ENCODE data around the gene EGLN2.
"Not testable (repeated sequence)": the region's sequence is repeated elsewhere in the genome, so short reads cannot be mapped to it uniquely, and the experiment has no call there.

Gene EGLN2

DNA sequence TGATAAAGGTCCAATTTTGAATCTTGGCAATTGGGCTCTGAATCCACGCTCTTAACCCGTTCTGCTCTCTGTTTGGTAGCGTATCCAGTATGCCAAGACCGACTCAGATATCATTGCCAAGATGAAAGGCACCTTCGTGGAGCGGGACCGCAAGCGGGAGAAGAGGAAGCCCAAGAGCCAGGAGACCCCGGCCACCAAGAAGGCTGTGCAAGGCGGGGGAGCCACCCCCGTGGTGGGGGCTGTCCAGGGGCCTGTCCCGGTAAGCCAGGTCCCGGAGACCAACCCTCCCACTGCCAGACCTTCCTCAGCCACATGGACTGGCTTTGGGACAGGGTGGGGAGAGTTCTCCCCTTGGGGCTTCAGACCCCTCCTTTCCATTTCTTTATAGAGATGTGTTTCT is 39.6 kb upstream of the EGLN2 start:
- DNase-seq (ENCODE audit: low spot score) (no peak), ATAC-seq (ENCODE audit: low read depth) (no peak)
- Histone ChIP-seq H3K27ac (ENCODE audit: poor library complexity, severe bottlenecking) (no peak overlapping the region), H3K9me3 (ENCODE audit: severe bottlenecking) (no peaks in the 10 kb centered on the region), H3K27me3 (ENCODE audit: insufficient read depth, poor library complexity, severe bottlenecking) (no peaks in the 10 kb centered on the region), H3K36me3 (ENCODE audit: low read depth) (peaks cover 98% of the 10 kb centered on the region), H3K4me3 (ENCODE audit: severe bottlenecking) (no peak overlapping the region), H3K4me1 (ENCODE audit: insufficient read depth, poor library complexity, severe bottlenecking) (peaks cover 13% of the 10 kb centered on the region)
- TF ChIP-seq, protein P1, sequence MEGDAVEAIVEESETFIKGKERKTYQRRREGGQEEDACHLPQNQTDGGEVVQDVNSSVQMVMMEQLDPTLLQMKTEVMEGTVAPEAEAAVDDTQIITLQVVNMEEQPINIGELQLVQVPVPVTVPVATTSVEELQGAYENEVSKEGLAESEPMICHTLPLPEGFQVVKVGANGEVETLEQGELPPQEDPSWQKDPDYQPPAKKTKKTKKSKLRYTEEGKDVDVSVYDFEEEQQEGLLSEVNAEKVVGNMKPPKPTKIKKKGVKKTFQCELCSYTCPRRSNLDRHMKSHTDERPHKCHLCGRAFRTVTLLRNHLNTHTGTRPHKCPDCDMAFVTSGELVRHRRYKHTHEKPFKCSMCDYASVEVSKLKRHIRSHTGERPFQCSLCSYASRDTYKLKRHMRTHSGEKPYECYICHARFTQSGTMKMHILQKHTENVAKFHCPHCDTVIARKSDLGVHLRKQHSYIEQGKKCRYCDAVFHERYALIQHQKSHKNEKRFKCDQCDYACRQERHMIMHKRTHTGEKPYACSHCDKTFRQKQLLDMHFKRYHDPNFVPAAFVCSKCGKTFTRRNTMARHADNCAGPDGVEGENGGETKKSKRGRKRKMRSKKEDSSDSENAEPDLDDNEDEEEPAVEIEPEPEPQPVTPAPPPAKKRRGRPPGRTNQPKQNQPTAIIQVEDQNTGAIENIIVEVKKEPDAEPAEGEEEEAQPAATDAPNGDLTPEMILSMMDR (IDR thresholded peaks at IDR 0.05; ENCODE audit: poor library complexity, severe bottlenecking) = no peak

DNA sequence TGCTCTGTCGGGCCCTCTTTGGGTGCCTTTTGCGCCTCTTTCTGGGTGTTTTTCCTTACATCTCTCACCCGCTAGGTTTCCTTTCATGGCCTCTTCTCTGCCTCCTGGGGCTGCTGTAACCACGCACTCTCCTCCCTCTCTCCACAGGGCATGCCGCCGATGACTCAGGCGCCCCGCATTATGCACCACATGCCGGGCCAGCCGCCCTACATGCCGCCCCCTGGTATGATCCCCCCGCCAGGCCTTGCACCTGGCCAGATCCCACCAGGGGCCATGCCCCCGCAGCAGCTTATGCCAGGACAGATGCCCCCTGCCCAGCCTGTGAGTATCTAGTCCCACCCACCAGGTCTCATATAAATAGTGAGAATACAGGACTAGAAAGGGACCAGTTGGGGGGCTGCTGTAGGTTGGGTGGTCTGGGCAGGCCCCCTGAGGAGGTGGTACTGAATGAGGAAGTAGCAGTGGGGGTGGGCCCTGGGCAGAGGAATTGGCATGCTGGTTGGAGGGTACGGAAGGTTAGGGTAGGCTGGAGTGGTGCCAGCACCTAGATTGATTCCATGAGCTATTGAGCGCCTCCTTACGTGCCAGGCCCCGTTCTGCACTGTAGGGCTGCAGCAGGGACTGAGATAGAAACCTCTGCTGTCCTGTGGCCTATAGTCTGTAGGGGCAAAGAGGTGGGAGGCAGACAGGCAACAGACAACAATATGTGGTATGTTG is 36.1 kb upstream of the EGLN2 start:
- TF ChIP-seq, protein P1 (IDR thresholded peaks at IDR 0.05; ENCODE audit: poor library complexity, severe bottlenecking) = no peak
- Histone ChIP-seq H3K9me3 (ENCODE audit: severe bottlenecking) (no peaks in the 10 kb centered on the region), H3K27ac (ENCODE audit: poor library complexity, severe bottlenecking) (no peak overlapping the region), H3K36me3 (ENCODE audit: low read depth) (peaks cover 83% of the 10 kb centered on the region), H3K4me3 (ENCODE audit: severe bottlenecking) (no peak overlapping the region), H3K27me3 (ENCODE audit: insufficient read depth, poor library complexity, severe bottlenecking) (no peaks in the 10 kb centered on the region), H3K4me1 (ENCODE audit: insufficient read depth, poor library complexity, severe bottlenecking) (no peaks in the 10 kb centered on the region)
- ATAC-seq (ENCODE audit: low read depth) (no peak), DNase-seq (ENCODE audit: low spot score) (no peak)

DNA sequence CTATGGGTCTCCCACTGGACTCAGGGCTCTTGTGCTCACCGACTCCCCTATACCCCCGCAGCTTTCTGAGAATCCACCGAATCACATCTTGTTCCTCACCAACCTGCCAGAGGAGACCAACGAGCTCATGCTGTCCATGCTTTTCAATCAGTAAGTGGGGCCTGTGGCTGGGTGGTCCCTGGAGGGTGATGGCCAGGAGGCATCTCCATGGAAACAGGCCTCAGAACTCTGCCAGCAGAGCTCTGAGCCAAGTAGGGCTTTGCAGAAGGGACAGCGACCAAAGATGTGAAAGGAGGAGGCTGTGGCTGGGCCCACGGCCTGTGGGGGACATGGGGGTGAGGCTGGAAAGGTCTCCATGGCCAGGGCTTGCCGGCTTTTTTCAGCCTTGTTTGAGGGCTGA is 35.5 kb upstream of the EGLN2 start:
- Histone ChIP-seq H3K4me1 (ENCODE audit: insufficient read depth, poor library complexity, severe bottlenecking) (no peaks in the 10 kb centered on the region), H3K27ac (ENCODE audit: poor library complexity, severe bottlenecking) (no peak overlapping the region), H3K4me3 (ENCODE audit: severe bottlenecking) (no peak overlapping the region), H3K9me3 (ENCODE audit: severe bottlenecking) (no peaks in the 10 kb centered on the region), H3K27me3 (ENCODE audit: insufficient read depth, poor library complexity, severe bottlenecking) (no peaks in the 10 kb centered on the region), H3K36me3 (ENCODE audit: low read depth) (peaks cover 76% of the 10 kb centered on the region)
- TF ChIP-seq, protein P1 (IDR thresholded peaks at IDR 0.05; ENCODE audit: poor library complexity, severe bottlenecking) = no peak
- ATAC-seq (ENCODE audit: low read depth) (no peak), DNase-seq (ENCODE audit: low spot score) (no peak)

DNA sequence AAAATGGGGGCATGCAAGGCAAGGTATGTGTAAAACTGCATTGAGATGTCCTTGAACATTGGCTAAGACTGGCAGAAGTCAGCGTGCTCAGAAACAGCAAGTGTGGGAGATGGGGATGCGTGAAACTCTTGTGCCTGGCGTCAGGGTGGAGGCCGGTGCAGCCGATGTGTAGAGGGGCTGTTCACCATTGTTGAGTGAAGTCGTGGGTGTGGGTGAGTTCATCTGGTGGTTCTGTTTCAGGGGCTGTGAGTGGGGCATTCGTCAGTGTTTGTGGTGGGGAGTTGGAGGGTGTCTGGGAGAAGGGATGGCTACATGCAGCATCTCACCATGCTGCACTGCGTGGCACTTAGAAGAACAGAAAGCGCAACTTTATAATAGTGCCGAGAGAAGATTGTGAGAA is 35.0 kb upstream of the EGLN2 start:
- Histone ChIP-seq H3K27me3 (ENCODE audit: insufficient read depth, poor library complexity, severe bottlenecking) (no peaks in the 10 kb centered on the region), H3K27ac (ENCODE audit: poor library complexity, severe bottlenecking) (no peak overlapping the region), H3K36me3 (ENCODE audit: low read depth) (peaks cover 72% of the 10 kb centered on the region), H3K9me3 (ENCODE audit: severe bottlenecking) (no peaks in the 10 kb centered on the region), H3K4me3 (ENCODE audit: severe bottlenecking) (no peak overlapping the region), H3K4me1 (ENCODE audit: insufficient read depth, poor library complexity, severe bottlenecking) (no peaks in the 10 kb centered on the region)
- ATAC-seq (ENCODE audit: low read depth) = no peak
- no peak for DNase-seq (ENCODE audit: low spot score)
- TF ChIP-seq, protein P1 (IDR thresholded peaks at IDR 0.05; ENCODE audit: poor library complexity, severe bottlenecking) = no peak

DNA sequence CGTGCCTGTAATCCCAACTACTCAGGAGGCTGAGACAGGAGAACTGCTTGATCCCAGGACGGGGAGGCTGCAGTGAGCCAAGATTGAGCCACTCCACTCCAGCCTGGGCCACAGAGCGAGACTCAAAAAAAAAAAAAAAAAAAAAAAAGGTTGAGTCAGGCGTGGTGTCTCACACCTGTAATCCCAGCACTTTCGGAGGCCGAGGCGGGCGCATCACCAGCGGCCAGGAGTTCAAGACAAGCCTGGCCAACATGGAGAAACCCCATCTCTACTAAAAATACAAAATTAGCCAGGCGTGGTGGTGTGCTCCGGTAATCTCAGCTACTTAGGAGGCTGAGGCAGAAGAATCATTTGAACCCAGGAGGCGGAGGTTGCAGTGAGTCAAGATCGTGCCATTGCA is 32.6 kb upstream of the EGLN2 start:
- peaks cover 48% of the 10 kb centered on the region for H3K36me3 ChIP-seq (ENCODE audit: low read depth)
- H3K9me3 ChIP-seq (ENCODE audit: severe bottlenecking); DNase-seq (ENCODE audit: low spot score); ATAC-seq (ENCODE audit: low read depth); H3K27me3 ChIP-seq (ENCODE audit: insufficient read depth, poor library complexity, severe bottlenecking); H3K4me3 ChIP-seq (ENCODE audit: severe bottlenecking); H3K4me1 ChIP-seq (ENCODE audit: insufficient read depth, poor library complexity, severe bottlenecking); H3K27ac ChIP-seq (ENCODE audit: poor library complexity, severe bottlenecking): not testable (repeated sequence)
